NCI-H446 treated with DMSO at 0.1 percent for 48 hours (cell line): Measurements from ENCODE around the gene ABCC1.

Experiments
- DNase-seq: peaks from one replicate; lab custom pipeline; 2025; lab: John Stamatoyannopoulos, UW

Gene ABCC1

DNA sequence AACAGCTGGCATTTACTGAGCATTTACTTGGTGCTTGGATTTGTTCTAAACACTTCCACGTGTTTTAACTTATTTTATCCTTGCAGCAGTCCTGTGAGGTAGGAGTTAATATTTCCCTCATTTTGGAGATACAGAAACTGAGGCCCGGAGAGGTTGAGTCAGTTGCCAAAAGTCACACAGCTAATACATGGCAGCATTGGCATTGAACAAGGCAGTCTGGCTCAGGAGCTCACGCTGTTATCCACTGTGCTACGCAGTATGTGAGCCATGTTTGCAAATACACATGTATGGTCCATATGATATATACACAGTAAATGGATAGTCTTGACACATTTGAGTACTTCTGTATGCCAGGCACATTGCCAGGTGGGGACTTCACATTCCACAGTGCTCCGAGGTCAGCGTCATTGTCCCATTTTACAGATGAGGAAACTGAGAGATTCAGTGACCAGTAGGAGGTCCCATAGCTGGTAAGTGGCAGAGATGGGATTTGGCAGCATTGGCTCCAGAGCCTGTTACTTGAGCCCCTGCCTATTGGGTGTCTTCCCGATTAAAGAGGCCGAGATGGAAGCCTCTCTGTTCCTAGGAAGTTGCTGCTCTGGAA lies 163.1 kb downstream of the ABCC1 start:
- DNase-seq = no peak

DNA sequence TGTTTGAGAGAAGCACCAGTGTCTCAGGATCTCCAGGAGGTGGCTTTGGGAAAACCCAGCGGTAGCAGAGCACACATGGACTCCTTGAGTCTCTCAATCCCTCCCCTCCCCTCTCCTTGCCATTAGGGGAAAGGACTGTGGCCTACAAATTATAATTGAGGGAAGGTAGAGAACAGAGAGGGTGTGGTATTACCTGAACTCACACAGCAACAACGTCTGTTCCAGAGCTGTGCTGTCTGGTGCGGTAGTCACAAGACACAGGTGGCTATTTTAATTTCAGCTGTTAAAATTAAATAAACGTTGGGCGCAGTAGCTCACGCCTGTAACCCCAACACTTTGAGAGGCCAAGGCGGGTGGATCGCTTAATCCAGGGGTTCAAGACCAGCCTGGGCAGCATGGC lies 163.7 kb downstream of the ABCC1 start:
- no peak for DNase-seq

DNA sequence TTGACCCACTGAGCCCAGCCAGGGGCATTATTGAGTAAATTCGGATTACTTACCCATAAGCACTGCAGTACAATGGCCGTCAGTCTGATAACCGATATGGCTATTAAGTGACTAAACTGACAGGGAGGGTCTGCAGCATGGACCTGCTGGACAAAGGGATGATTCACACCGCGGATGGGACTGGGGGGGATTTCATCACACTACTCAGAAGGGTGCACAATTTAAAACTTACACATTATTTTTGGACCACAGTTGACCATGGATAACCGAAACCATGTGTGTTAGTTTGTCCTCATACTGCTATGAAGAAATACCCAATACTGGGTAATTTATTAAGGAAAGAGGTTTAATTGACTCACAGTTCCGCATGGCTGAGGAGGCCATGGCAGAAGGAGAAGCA lies 167.4 kb downstream of the ABCC1 start:
- no peak for DNase-seq

DNA sequence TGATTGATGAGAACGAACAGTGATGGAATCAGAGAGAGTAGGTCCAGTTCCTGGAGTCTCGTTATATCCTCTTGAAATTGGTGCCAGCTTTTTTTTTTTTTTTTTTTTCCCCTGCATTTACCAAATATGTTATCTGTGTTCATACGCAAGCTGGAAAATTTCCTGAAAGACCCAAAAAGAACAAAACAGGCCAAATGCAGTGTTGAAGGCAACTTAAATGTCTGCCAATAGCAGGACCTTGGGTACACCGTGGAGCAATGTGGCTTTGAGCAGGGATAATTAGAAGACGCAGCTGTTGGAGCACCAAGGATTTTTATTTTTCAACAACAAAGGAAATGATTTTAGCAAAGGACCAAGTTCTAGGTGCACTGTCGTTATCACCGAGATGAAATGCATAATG lies 168.9 kb downstream of the ABCC1 start:
- no peak for DNase-seq

DNA sequence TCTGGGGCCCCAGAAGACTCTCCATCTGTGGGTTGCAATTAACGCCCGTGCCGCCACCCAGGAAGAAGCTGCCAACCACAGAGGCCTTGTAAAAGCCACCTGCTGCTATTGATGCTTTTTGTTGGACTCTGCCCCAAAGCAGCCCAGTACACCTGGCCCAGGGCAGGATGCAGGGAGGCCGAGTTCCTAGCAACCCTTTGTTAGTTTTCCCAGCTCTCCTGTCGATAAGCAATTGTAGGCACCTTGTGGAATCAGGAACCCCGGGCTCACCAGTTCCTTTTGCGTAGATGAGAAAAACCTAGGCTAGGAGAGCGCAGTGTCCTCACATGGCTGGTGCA lies 170.6 kb downstream of the ABCC1 start:
- DNase-seq = no peak

DNA sequence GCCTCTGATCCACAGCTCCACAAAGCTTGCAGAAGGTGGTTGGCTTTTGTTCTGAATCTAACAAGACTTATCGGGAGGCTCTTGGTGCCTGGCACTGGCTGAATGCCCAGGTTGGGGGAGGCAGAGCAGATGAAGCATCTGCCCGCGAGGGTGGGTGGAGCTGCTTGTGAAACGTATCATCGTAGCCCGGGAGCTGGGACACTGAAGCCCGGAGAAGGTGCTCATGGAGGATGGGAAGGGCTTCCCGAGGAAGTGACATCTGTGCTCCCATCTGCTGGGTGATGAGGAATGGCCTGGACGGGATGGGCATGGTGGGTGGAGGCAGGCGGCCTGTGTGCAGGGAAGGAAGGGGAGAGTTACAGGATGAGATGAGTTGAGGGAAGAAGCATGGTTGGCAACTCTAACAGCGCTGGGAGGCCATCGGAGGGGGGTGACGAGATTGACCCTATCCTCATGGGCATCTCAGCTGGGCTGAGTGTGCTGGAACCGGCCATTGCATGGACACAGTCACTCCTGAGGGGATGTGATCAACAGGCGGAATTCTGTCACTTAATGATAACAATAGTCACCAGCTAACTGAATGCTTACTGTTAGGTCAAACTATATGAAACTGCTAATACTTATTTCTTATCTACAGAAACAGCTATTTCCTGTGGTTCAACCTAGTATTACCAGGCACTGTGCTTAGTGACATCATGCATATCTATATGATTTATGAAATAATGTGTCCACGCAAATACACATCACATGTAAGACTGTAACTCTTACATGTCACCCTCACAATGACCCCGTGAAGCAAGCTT lies 171.2 kb downstream of the ABCC1 start:
- DNase-seq = peak; percentile 73

DNA sequence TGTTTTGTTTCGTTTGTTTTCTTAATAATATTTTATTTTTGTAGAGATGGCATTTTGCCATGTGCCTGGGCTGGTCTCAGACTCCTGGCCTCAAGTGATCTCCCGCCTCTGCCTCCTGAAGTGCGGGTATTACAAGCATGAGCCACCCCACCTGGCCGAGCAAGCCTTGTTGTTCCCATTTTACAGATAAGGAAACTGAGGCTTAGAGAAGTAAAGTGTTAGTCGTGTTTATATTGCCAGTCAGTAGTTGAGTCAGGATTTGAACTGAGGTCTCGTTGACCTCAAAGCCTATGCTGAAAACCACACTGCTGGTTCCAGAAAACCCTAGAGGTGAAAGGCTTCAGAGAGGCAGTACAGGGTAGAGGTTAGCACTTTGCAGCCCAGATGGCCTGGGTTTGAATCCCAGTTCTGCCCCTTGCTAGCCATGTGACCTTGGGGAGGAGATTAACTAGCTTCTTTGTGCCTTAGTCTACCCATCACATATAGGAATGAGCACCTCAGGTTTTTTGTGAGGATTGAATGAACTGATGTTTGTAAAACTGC lies 171.8 kb downstream of the ABCC1 start:
- DNase-seq = no peak

DNA sequence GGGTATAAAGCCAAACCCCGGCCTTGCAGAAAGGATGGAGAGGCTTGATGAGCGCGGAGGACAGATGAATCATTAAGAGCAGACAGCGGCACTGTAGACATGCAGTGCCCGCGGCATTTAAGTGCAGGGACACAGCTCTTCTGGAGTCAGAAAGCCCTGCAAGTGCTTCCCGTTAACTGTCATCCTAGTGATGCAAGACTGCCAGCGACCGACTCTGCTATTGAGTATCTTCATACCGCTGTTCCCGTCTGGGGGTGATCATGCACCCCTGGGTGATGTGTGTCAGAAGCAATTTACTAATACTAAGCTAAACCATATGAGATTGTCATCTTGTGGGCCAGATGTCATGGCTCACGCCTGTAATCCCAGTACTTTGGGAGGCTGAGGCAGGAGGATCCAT lies 172.8 kb downstream of the ABCC1 start:
- no peak for DNase-seq

DNA sequence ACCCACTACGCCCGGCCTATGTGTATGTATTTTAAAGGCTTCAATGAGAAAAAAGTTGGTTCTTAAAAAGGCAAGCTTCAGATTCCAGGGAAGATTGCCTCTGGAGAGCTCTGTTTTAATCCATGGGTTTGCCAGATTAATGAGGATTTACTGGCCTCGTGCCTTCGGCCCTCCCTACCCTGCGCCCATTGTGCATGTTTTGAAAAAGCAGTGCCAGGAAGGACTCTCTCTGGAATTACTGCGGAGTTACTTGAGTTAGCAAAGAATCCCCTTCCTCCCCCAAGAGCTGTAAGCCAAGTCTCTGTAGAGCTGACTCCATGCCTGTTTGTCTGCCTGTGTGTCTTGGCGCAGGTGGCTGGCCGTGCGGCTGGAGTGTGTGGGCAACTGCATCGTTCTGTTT lies 175.0 kb downstream of the ABCC1 start:
- DNase-seq = no peak

DNA sequence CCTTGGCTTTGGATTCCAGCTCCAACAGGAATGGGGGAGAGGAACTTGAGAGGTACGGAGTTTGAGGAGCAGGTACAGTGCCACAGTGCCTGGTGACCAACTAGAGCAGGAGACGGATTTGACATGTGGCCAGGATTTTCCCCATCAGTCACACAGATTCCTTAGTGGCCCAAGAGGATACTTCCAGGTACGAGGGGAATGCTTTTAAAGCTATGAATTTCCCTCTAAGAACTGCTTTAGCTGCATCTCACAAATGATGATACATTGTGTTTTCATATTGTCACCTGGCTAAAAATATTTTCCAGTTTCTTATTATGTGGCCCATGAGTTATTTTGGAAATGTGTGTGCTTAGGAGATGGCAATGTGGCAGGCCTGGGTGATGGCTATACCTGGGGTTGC lies 175.6 kb downstream of the ABCC1 start:
- DNase-seq = no peak

DNA sequence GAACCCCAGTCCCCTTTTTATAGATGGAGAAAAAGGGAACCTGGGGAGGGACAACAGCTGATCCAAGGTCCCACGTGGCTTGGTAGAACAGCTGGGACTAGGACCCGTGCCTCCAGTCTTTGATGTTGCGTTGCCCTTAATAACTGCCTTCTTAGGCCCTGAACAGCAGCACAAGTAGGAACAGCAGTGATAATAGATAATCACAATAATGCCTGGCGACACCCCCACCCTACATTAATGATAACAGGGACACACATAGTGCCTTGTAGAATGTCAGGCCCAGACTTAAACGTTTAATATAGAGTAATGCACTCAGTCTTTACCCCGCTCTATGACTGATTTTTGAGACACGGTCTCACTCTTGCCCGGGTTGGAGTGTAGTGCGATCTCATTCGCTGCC lies 177.5 kb downstream of the ABCC1 start:
- DNase-seq = no peak

DNA sequence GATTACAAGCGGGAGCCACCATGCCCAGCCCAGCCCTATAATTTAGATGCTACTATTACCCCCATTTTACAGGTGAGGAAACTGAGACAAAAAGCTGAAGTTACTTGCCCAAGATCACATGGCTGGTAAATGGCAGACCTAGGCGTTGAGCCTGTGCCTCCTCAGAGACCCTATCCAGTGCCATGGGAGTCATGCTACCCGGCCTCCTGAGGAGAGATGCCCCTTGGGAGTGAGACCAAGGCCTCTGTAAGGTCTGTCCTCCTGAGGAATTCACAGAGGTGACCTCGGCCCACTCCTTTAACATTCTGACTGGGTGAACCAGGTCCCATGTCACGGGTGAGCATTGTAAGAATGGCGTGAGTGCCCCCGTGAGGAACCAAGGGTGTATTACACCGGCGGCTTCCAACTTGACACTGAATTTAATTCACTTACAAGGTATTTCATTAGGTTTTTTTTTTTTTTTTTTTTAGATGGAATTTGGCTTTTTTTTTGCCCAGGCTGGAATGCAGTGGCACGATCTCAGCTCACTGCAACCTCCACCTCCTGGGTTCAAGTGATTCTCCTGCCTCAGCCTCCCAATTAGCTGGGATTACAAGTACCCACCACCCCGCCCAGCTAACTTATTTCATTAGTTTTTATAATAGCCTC lies 178.2 kb downstream of the ABCC1 start:
- DNase-seq = no peak

DNA sequence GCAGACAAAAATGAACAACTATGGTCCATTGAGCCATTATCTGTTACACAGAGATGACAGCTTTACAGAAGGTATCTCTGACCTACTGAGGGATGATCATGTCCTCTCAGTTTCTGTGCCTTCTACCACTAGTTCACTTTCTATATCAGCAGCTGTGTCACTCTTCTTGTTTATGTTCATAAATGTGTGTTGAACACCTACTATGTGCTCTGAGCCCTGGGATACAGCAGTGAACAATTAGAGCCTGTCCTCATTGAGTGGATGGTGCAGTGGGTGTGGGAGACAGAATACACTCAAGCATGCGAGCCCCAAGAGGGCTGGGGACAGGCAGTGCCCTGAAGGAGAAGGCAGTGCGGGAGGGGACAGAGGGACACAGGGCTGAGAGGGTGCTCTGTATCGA lies 181.8 kb downstream of the ABCC1 start:
- DNase-seq = no peak

DNA sequence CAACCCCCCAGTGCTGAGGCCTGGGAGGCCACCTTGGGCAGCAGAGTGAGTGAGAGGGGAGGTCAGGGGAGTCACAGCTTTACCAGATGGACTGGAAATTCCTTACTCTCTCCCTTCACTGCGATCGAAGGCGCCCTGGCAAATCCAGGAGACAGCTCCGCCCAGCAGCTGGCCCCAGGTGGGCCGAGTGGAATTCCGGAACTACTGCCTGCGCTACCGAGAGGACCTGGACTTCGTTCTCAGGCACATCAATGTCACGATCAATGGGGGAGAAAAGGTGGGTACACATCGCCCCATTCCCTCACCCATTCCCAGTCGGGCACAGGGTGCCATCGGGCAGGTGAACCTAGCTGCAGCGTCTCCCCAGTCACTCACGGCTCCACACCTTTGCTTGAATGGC lies 182.2 kb downstream of the ABCC1 start:
- no peak for DNase-seq

DNA sequence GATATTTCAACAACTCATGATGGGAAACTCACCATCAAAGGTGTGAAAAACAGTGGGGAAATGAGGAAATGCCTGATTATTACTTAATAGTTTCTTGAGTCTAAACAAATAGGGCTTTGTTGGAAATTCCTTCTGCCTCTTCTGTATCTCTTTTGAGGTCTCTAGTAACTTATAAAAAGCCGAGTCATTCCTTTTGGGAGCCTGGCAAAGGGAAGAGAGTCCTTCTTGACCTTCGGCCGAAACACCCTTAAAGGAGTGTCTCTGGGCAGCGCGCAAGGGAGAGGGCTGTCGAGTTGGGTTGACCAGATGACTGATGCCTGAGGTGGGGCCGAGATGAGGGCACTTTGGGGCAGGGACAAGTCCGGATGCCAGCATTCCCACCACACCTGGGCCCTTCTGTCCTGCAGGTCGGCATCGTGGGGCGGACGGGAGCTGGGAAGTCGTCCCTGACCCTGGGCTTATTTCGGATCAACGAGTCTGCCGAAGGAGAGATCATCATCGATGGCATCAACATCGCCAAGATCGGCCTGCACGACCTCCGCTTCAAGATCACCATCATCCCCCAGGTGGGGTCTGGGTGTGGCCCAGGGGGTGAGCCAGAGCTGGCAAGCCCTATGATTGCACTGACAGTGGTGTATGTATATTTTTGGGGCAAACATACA lies 184.7 kb downstream of the ABCC1 start:
- DNase-seq = no peak

DNA sequence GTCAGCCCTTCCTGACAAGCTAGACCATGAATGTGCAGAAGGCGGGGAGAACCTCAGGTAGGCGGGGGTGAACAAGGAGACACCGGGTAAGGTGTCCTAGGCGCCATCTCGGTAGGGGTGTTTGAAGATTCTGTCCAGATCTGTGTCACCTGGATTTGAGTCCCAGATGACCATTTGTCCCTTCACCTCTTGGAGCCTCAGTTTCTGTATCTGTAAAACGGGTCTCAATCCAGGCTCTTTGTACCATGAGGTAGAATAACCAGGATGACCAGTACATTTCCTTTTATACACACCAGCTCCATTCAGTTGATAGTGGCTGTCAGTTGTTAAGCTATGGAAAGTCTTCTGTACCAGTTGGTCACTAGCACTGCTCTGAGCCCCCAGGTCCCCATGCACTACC lies 187.2 kb downstream of the ABCC1 start:
- no peak for DNase-seq

DNA sequence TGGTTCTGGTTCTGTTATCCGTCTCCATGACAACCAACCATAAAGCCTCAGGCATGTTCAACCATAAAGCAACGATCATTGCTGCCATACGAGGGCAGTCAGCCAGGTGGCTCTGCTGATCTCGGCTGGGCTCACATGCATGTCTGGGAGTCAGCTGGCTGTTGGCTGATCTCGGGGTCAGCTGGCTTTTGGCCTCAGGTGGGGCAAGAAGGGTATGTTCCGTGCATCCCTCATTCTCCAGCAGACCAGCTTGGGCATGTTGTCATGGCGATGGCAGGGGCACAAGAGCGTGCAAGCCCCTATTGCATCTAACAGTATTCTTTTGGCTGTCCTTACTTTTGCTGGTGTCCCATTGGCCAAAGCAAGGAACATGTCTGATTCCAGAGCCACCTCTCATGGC lies 187.7 kb downstream of the ABCC1 start:
- no peak for DNase-seq

DNA sequence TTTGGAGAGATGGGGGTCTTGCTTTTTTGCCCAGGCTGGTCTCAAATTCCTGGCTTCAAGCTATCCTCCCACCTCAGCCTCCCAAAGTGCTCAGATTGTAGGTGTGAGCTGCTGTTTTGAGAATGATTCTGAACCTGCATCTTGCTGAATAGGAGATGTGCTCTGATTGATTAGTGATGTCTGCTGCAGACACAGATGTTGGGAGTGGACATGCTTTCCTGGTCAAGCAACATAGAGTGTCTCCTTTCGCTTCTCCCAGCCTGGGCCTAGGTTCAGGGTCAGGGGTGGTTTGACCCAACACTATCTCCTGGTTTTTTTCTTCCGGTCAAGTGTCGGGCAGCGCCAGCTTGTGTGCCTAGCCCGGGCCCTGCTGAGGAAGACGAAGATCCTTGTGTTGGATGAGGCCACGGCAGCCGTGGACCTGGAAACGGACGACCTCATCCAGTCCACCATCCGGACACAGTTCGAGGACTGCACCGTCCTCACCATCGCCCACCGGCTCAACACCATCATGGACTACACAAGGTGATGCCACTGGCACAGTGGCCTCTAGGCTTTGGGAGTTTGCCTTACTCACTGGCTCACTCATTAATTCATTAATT lies 188.7 kb downstream of the ABCC1 start:
- no peak for DNase-seq

DNA sequence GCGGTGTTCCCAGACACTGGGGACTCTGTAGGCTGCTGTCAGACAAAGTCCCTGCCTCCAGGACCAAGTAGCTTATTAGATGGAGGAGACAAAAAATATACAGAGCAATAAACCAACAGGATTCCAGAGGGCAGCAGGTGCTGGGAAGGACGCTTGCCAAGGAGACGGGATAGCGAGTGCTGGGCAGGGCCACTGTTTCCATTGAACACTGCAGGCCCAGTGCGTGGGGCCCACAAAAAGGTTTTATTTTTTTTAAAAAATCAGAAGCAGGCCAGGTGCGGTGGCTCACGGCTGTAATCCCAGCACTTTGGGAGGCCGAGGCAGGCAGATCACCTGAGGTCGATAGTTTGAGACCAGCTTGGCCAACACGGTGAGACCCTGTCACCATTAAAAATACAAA lies 189.6 kb downstream of the ABCC1 start:
- DNase-seq = no peak

DNA sequence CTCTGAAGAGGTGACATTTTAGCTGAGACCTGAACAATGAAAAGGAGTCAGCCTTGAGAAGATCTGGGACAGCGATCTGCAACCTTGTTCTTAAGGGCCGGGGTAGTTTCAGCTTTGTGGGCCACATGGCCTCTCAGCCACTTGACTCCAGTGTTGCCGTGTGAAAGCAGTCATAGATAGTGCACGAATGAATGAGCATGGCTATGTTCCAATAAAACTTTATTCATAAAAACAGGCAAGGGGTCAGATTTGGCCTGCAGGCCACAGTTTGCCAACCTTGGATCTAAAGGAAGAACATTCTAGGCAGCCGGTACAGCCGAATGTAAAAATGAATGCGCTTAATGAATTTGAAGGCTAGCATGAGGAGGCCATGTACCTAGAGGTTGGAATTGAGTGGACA lies 190.4 kb downstream of the ABCC1 start:
- no peak for DNase-seq

DNA sequence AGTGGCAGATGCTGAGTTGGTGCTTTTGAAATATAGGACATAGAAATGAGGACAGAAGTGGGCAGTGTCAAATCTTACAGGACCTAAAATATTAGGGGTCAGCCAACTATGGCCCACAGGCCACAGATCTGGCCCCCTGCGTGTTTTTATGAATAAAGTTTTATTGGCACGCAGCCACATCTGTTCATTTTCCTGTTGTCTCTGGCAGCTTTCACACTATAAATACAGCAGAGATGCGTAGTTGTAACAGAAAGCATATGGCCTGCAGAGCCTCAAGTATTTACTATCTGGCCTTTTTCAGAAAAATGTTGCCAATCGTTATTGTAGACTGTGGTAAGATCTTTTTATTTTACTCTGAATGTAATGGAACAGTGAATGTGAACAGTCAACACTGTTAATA lies 191.1 kb downstream of the ABCC1 start:
- no peak for DNase-seq

DNA sequence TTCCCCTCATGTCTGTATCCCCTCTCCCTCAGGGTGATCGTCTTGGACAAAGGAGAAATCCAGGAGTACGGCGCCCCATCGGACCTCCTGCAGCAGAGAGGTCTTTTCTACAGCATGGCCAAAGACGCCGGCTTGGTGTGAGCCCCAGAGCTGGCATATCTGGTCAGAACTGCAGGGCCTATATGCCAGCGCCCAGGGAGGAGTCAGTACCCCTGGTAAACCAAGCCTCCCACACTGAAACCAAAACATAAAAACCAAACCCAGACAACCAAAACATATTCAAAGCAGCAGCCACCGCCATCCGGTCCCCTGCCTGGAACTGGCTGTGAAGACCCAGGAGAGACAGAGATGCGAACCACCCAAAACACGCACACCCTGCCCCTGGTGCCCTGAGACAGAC lies 191.7 kb downstream of the ABCC1 start:
- DNase-seq = no peak
